ENCODE measurements around the gene GPR146.

Gene GPR146

GRCh38 chr7:1097120-1097504 lies 52.8 kb downstream of the GPR146 start:
- DNase-seq, result no peak

- DNase-seq, result no peak
Measured at GRCh38 chr7:1098243-1099153, 54.2 kb downstream of the GPR146 start.

GRCh38 chr7:1099154-1099542 lies 54.8 kb downstream of the GPR146 start:
- DNase-seq, result no peak

GRCh38 chr7:1099637-1100036 lies 55.3 kb downstream of the GPR146 start:
- no peak for DNase-seq

GRCh38 chr7:1100386-1100785 lies 56.0 kb downstream of the GPR146 start:
- DNase-seq, result no peak

- DNase-seq, result no peak
Measured at GRCh38 chr7:1100834-1101562, 56.7 kb downstream of the GPR146 start.

- DNase-seq, result no peak
Measured at GRCh38 chr7:1101563-1102431, 57.5 kb downstream of the GPR146 start.

GRCh38 chr7:1103009-1103788 lies 58.9 kb downstream of the GPR146 start:
- no peak for DNase-seq

- DNase-seq, result no peak
Measured at GRCh38 chr7:1103789-1104515, 59.6 kb downstream of the GPR146 start.

GRCh38 chr7:1104516-1105179 lies 60.3 kb downstream of the GPR146 start:
- DNase-seq, result no peak

- DNase-seq, result no peak
Measured at GRCh38 chr7:1105189-1105588, 60.8 kb downstream of the GPR146 start.

GRCh38 chr7:1106063-1106792 lies 61.9 kb downstream of the GPR146 start:
- no peak for DNase-seq

GRCh38 chr7:1106793-1107421 lies 62.6 kb downstream of the GPR146 start:
- no peak for DNase-seq

- DNase-seq, result no peak
Measured at GRCh38 chr7:1108264-1108920, 64.0 kb downstream of the GPR146 start.

Measured in NCI-H2081 treated with DMSO at 0.1 percent for 48 hours (cell line).